Left renal cortex interstitium (tissue), 4 donors: ENCODE measurements around the gene POLR3GL. TPM values are rescaled to one million over a fixed set of nuclear protein-coding genes. Genes with fewer than 3 reads are reported as not detected.

Experiments used
- DNase-seq, 4 donors: peaks; one replicate each; pipeline ENCODE4 v3.0.0-alpha.2; 2013; ENCODE audit warnings: low read depth in 4 of 4, low spot score in 2 of 4, missing footprints in 1 of 4
- polyA plus RNA-seq, 4 donors: library from polyadenylated mRNA; unstranded; fragments of 120-200 nt; gene quantifications; one replicate each; pipeline ENCODE4 v1.2.1, GENCODE V29; 2013; ENCODE audit not compliant: insufficient read length in 4 of 4

Gene POLR3GL
- polyA plus RNA-seq, 4 donors, result 32.0 to 42.2 (median 33.9) TPM

DNA sequence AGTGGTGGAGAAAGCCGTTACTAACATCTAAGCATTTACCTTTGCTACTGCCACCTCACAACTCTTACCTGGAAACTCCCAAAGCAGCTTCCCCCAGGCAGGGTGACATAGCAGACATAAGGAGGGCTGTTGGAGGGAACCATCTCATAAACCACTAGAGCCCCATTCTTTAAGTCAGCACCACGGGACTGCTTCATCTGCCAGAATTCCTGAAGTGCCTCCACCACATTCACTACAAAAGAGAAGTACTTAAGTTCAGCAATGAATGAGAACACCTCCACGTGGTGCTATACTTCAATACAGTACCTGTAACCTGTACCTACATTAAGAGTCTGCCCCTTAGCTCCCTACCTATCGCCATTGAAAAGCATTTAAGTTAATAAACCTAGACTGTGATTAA lies 16.9 kb upstream of the POLR3GL start:
- DNase-seq, result no peak

DNA sequence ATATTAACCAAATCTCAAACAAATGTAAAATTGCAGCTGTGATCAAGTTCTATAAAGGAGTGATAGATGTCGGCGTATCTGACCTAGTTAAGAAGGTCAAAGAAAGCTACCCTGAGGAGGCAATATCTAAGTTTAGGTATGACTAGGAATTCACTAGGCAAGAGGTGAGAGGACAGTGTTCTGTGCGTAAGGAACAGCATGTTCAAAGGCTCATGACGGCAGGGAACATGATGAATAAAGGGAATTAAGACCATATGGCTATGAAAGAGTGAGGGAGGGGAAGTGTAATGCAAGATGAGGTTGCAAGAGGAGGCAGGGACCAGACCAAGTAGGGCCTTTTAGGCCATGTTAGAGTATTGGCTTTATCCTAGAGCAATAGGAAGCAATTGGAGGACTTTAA lies 15.3 kb upstream of the POLR3GL start:
- no peak for DNase-seq

DNA sequence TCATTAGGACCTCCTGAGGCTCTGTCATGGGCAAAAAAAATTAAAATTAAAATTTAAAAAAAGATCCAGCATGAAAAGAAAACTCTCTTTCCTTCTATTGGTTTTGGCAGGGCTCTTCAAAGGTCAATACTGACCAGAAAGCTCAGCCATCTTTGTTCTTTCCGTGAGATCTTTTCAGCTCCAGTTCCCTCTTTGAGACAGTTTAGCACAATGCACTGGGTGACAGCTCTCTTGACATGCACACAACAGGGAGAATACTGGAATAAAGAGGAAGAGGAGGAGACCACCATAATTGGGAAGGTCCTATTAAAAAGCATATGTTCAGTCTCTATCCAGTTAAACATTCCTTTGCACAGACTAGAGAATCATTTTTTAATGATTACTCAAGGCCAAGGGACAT lies 13.0 kb upstream of the POLR3GL start:
- no peak for DNase-seq

DNA sequence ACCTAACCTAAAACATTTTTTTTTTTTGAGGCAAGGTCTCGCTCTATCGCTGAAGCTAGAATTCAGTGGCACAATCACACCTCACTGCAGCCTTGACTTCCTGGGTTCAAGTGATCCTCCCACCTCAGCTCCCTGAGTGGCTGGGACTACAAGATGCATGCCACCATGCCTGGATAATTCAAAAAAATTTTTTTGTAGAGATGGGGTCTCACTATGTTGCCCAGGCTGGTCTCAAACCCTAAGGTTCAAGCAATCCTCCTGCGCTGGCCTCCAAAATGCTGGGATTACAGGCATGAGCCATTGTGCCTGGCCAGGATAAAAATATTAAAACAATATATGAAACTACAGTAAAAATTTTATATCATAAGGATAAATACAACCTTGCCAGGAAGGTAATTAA lies 11.6 kb upstream of the POLR3GL start:
- DNase-seq, result no peak

GRCh38 chr1:145953861-145954260 lies 10.6 kb upstream of the POLR3GL start:
- DNase-seq, result no peak

- DNase-seq, result no peak
Measured at GRCh38 chr1:145955436-145955835, 9.1 kb upstream of the POLR3GL start.

GRCh38 chr1:145956361-145956760 lies 8.1 kb upstream of the POLR3GL start:
- DNase-seq, result no peak

GRCh38 chr1:145956781-145957442 lies 7.6 kb upstream of the POLR3GL start:
- no peak for DNase-seq

DNA sequence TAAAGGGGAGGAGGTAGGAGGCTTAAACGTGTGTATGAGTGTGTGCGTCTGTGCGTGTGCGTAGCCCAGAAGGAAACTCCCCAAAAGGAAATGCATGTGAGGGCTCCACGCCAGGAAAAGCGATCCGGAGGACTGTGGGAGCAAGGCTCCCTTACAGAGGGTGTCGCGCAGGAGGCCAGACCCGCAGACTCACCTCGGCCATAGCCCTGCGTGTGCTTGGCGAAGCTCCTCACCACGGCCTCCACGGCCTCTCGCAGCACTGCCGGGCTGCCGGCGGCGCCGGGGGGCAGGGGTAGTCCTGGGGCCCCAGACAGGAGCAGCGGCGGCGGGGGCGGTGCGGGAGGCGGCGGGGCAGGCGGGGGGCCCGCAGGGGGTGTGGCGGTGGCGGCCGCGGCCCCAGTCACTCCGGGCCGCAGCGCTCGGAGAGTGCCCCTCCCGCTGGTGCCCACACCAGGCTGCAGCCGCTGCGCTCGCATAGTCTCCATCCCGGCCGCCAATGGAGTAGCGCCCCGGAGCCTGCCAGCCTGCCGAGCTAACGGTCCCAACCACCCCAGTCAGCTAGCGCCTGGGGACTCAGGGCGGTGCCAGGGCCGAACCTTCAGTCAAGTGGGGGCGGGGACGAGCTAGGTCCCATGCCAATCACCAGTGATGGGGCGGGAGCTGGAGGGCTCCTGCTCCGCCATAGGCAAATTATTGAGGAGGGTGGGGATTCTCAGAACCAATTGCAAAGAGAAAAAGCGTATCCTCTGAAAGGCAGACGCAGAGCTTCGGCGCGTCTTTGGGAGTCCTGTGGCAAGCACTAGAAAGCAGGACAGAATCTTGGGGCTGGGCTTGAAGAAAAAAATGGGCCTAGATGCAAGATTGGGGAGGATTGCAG lies 6.8 kb upstream of the POLR3GL start, which contains the start of gene LIX1L:
LIX1L (minus strand) TSS at position 575 of the 877 bp plus-strand sequence; CDS start at position 485, 90 bp downstream.
- DNase-seq, result peak in 3 of 4 donors; percentile 86 to 95 (median 90)

DNA sequence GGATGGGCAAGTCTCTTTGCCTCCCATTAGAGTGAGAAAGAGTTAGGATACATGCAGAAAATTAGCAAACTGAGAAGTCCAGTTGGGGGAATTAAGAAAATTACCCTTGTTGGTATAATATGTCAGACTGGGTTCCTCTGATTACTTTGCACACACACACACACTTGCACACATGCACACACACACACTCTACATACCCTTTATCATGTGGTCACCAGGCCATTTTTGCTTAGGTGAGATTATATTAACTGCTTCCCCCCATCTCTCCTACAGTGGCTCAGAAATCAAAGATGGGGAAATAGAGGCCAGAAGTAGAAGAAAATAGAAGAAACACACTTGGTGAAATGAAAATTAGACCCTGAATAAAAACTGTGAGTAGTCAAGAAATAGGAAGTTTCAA lies 5.8 kb upstream of the POLR3GL start:
- DNase-seq, result no peak

DNA sequence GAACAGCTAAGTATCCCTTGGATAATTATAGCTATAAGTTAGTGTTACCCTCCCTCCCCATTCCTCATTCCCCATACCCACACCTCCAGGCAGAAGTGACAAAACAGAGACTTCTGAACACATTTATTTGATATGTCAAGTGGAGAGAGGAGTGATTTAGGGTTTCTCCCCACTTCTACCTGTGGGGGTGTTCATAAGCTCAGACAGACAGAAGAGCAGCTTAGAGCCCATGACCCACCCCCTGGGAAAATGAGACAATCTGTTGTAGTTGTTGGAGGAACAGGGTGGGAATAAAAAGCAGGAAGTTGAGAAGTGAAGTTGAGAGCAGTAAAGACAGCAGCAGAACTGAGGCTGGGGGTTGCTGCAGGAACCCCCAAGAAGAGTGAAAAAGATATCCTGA lies 5.2 kb upstream of the POLR3GL start:
- no peak for DNase-seq

GRCh38 chr1:145959957-145960467 lies 4.5 kb upstream of the POLR3GL start:
- DNase-seq, result no peak

GRCh38 chr1:145960468-145961108 lies 3.9 kb upstream of the POLR3GL start:
- peak in 2 of 4 donors; percentile 77 to 80 for DNase-seq

DNA sequence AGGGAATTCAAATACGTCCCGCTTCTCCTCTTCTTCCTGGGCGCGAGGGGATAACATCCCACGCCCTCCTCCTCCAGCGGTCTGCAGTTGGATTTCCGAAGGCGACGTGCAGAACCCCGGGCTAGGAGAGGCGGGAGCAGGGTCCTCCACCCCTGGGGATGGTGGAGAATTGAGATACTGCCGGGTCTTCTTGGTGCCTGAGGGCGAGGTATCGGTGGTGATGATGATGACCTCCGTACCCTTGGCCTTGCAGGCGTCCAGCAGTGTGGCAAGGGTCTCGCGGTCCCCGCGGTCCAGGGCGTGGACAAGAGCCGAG lies 3.4 kb upstream of the POLR3GL start:
- no peak for DNase-seq

DNA sequence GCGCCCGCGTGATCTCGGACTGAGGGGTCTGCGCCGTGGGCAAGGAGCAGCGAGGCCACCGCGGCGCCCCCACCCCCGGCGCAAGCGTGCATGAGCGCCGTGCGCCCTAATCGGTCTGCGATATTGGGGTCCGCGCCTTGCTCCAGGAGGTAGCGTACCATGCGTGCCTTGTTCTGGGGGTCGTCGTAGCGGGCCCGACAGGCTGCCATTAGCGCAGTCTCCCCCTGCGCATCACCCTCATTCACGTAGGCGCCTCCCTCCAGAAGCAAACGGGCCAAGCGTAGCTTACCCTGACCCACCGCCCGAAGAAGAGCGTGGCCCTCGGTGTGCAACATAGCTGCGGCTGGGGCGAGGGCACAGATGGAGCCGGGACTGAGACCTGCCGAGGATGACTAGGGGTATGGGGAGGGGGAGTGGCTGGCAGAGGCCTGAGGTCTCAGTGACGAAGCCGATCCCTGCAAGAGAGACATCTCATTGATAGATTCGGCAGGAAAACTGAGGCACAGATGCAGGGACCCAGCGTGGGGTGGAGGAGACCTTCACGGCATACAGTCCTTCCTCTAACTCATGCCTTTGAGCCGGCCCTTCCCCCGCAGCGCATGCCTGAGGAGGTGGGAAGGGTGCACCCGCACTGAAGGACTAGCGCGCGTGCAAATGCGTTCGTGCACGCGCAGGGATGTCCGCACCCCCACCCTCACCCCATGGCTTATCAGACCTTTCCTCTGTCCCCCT lies 2.9 kb upstream of the POLR3GL start:
- no peak for DNase-seq

DNA sequence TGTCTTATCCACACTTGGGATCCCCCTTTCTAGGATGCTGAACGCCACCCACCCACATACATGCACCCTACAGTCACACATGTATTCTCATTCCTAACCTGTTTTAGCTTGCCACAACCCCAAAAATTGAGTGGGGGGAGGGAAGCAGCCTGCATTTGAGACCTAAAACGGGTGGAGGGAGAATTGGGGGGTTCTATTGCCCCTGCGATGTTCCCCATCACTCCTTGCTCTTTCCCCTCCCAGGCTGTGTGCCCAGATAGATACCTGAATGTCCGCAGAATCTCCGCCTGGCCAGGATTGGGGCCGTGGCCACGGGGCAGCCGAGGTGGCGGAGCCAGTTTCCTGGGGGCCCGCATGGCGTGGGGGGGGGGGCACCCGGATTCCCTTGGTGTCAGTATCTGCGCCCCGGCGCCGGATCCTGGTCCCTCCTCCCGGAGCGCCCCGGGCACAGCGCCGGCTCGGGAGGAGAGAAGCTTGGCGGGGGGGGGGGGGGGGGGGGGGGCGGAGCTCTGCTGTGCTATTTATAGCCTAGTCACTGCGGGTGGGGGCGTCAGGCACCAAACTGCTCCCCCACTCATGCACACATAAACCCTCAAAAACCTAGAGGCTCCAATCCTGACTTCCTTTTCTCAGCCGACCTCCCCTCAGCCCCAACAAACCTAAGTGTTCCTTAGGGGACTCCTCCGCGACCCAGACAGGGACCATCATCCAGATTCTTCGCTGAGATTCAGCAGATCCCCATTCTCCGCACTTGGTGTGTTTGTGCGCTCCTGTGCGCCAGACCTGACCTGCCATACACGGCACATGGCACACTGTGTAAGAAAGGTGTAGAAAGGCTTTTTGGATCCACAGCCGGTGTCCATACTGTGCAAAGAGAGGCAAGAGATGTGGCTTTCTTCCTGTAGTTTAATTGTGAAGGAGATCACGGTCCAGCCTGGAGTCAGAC lies 2.1 kb upstream of the POLR3GL start:
- no peak for DNase-seq

DNA sequence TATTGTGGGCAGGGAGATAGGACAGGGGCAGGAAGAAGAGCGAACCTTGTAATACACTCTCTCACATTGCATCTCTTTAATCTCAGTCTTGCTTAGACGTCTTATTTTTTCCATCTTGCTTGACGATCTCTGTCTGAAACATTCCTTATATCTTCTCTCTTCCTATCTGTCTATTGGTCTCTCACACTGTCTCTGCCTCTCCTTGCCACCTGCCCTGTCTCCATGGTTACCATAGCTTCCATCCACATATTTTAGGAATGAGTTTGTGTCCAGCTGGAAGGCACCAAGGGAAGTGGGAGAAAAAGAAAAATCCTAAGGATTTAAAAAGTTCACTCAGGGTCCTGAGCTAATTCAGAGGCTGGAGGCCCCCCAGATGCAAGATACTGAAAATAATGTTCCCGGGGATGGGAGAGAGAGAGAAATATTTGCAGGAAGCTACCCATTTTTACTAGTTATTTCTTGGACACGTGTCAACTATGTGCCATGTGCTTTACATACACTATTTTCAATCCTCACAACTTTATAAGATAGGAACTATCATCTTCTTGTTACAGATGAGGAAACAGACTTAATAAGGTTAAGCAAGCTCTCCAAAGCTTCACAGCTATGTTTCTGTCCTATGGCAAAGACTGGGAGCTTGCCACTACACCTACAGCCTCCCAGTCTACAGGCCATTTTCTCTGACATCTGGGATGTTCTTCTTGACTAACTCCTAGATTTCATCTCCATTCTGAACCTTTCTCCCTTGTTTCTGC lies 1.0 kb upstream of the POLR3GL start:
- no peak for DNase-seq

DNA sequence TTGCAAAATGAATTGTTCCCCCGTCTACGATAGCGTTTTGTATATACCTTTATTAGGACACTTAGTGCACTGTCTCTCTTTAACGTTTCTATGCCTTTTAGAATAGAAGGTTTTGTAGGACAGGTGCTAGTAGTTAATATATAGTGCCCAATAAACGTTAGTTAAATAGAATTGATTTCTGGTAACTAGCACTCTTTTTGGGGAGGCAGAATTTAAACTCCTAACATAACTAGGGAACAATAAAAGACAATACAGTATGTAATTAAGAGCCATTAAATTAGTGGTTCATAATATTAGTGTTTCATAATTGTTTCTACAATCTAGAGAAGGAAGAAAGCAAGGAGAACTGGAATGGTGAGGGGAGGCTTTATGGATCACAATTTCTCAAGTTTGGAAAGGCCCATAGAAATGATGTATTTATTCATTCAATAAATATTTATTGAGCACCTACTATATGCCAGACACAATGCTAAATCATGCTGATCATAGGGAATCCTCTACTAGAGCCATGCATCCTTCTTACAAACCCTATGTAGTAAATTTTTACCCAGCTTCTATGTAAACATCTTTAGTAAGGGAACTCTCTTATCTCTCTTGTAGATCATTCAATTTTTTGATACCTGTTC lies 742 bp downstream of the POLR3GL start:
- no peak for DNase-seq
